ENCODE data around the gene OCA2.

- TF ChIP-seq CTCF (IDR thresholded peaks at IDR 0.05) (no peak), POLR2AphosphoS5 (IDR thresholded peaks at IDR 0.05; ENCODE audit: insufficient read depth in 1 of 2, low read depth in 1 of 2) (no peak), POLR2A (IDR thresholded peaks at IDR 0.05) (no peak)
These were observed 247.3 kb downstream of the OCA2 start for GRCh38 chr15:27851858-27852210.

All from vagina (tissue), 2 donors.